IMR-90 (cell line): Measurements from ENCODE around the gene HIPK3. TPM values are rescaled to one million over a fixed set of nuclear protein-coding genes. Genes with fewer than 3 reads are reported as not detected.

ENCODE experiments used
- ATAC-seq: fragments of 200-7000 bp; cut with Tn5 transposase; 2 replicates; pipeline ENCODE4 v1.9.1; 2020; ENCODE audit warnings: low read depth, mild to moderate bottlenecking, moderate library complexity
- BruUV-seq: library from RNA; stranded (reverse); fragments of 400-500 nt; replicated peaks from 2 replicates; lab custom pipeline; 2021; lab: Mats Ljungman, UMichigan
- CTCF ChIA-PET: fragments of 300-600 bp; formaldehyde crosslinking; extraction: SDS; loops from one replicate; lab custom pipeline; 2021; ENCODE audit warnings: antibody characterized with exemption; lab: Yijun Ruan, JAX
- POLR2A ChIA-PET: fragments of 300-600 bp; sonication (Branson Sonifier 250); formaldehyde crosslinking; loops from one replicate; lab custom pipeline; 2022; ENCODE audit warnings: antibody characterized with exemption; ENCODE audit not compliant: unreplicated experiment; lab: Charles Lee
- DNase-seq: peaks from one replicate; pipeline ENCODE4 v3.0.0; 2013
- H2AFZ ChIP-seq: replicated peaks from 2 replicates; pipeline ENCODE3; 2013; ENCODE audit warnings: low read length, mild to moderate bottlenecking; ENCODE audit not compliant: poor library complexity
- H2AK5ac ChIP-seq: 2 replicates; pipeline ENCODE4 v1.6.1; 2013; ENCODE audit warnings: low read depth, low read length, inconsistent platforms
- H2AK9ac ChIP-seq: replicated peaks from 2 replicates; pipeline ENCODE3; 2013; ENCODE audit warnings: mild to moderate bottlenecking, low read depth, low read length, moderate library complexity; ENCODE audit not compliant: poor library complexity
- H2BK120ac ChIP-seq: 2 replicates; pipeline ENCODE4 v1.6.1; 2013; ENCODE audit warnings: low read depth, low read length, inconsistent platforms
- H2BK15ac ChIP-seq: 3 replicates; pipeline ENCODE4 v1.6.1; 2013; ENCODE audit warnings: low read depth, low read length, inconsistent platforms
- H2BK20ac ChIP-seq: 2 replicates; pipeline ENCODE4 v1.6.1; 2013; ENCODE audit warnings: low read depth, mild to moderate bottlenecking, inconsistent platforms, low read length, moderate library complexity
- H2BK5ac ChIP-seq: 2 replicates; pipeline ENCODE4 v1.6.1; 2013; ENCODE audit warnings: mild to moderate bottlenecking, low read depth, low read length, inconsistent platforms; ENCODE audit not compliant: poor library complexity, severe bottlenecking
- H3K14ac ChIP-seq: replicated peaks from 2 replicates; pipeline ENCODE4 v1.6.1; 2013; ENCODE audit warnings: low read depth, low read length, inconsistent platforms
- H3K18ac ChIP-seq: 2 replicates; pipeline ENCODE4 v1.6.1; 2013; ENCODE audit warnings: low read depth, low read length, control low read depth
- H3K23ac ChIP-seq: 2 replicates; pipeline ENCODE4 v1.6.1; 2013; ENCODE audit warnings: low read depth, low read length, inconsistent platforms
- H3K27ac ChIP-seq: 2 replicates; pipeline ENCODE4 v1.5.1; 2013; ENCODE audit warnings: mild to moderate bottlenecking, control low read depth, low read length; ENCODE audit not compliant: insufficient read depth
- H3K27me3 ChIP-seq: 2 replicates; pipeline ENCODE4 v1.6.1; 2013; ENCODE audit warnings: low read length; ENCODE audit not compliant: control insufficient read depth, insufficient read depth
- H3K36me3 ChIP-seq: 2 replicates; pipeline ENCODE4 v1.6.1; 2013; ENCODE audit warnings: low read length, mixed read lengths; ENCODE audit not compliant: control insufficient read depth, insufficient read depth
- H3K4ac ChIP-seq: 2 replicates; pipeline ENCODE4 v1.6.1; 2013; ENCODE audit warnings: low read depth, low read length, inconsistent platforms
- H3K4me1 ChIP-seq: 2 replicates; pipeline ENCODE4 v1.6.1; 2013; ENCODE audit warnings: low read length, mixed read lengths; ENCODE audit not compliant: control insufficient read depth, insufficient read depth
- H3K4me2 ChIP-seq: 2 replicates; pipeline ENCODE4 v1.6.1; 2013; ENCODE audit warnings: low read depth, mild to moderate bottlenecking, control low read depth, low read length, moderate library complexity
- H3K4me3 ChIP-seq: 2 replicates; pipeline ENCODE4 v1.5.1; 2013; ENCODE audit warnings: low read depth, mild to moderate bottlenecking, control low read depth, low read length, moderate library complexity; ENCODE audit not compliant: insufficient read depth
- H3K56ac ChIP-seq: 2 replicates; pipeline ENCODE4 v1.6.1; 2013; ENCODE audit warnings: low read length, inconsistent platforms; ENCODE audit not compliant: insufficient read depth; ENCODE audit errors: extremely low read depth
- H3K79me1 ChIP-seq, 2 experiments: 2 replicates each; pipeline ENCODE4 v1.6.1; 2013; ENCODE audit warnings: low read length in 2 of 2, inconsistent platforms in 1 of 2, low read depth in 1 of 2
- H3K9ac ChIP-seq: 2 replicates; pipeline ENCODE4 v1.6.1; 2013; ENCODE audit warnings: low read depth, low read length, control low read depth
- H3K9me1 ChIP-seq: 2 replicates; pipeline ENCODE4 v1.6.1; 2013; ENCODE audit warnings: low read length, inconsistent platforms; ENCODE audit not compliant: insufficient read depth
- H3K9me3 ChIP-seq: 2 replicates; pipeline ENCODE4 v1.6.1; 2013; ENCODE audit warnings: low read length; ENCODE audit not compliant: control insufficient read depth, insufficient read depth
- H4K20me1 ChIP-seq: 2 replicates; pipeline ENCODE4 v1.6.1; 2013; ENCODE audit warnings: low read length, inconsistent platforms; ENCODE audit not compliant: insufficient read depth
- H4K5ac ChIP-seq: 2 replicates; pipeline ENCODE4 v1.6.1; 2013; ENCODE audit warnings: mild to moderate bottlenecking, low read depth, low read length, control low read depth
- H4K8ac ChIP-seq, 2 experiments: 2 replicates each; pipeline ENCODE4 v1.6.1; 2013; ENCODE audit warnings: low read depth in 2 of 2, low read length in 2 of 2, control low read depth in 1 of 2, inconsistent platforms in 1 of 2
- H4K91ac ChIP-seq: 2 replicates; pipeline ENCODE4 v1.6.1; 2013; ENCODE audit warnings: low read depth, low read length, inconsistent platforms; ENCODE audit not compliant: insufficient read depth
- BHLHE40 ChIP-seq: fragments of 150-350 bp; IDR thresholded peaks from 2 replicates; pipeline ENCODE4 v1.6.1; 2016; ENCODE audit warnings: mild to moderate bottlenecking, low read depth, low read length
- CEBPB ChIP-seq: IDR thresholded peaks from 2 replicates; pipeline ENCODE4 v1.6.1; 2012; ENCODE audit warnings: low read depth, low read length, improper control_type of control experiment
- CHD1 ChIP-seq: IDR thresholded peaks from 2 replicates; pipeline ENCODE4 v1.6.1; 2012; ENCODE audit warnings: low read depth, low read length, improper control_type of control experiment
- CTCF ChIP-seq: conservative IDR thresholded peaks from 2 replicates; pipeline ENCODE4 v1.5.1; 2012; ENCODE audit warnings: mild to moderate bottlenecking, low read depth, low read length, improper control_type of control experiment
- ELK1 ChIP-seq: fragments of 150-350 bp; IDR thresholded peaks from 2 replicates; pipeline ENCODE4 v1.6.1; 2016; ENCODE audit warnings: low read depth, mild to moderate bottlenecking, low read length, moderate library complexity, borderline replicate concordance
- FOS ChIP-seq: fragments of 150-350 bp; IDR thresholded peaks from 2 replicates; pipeline ENCODE4 v1.6.1; 2016; ENCODE audit warnings: low read depth, low read length
- MAFK ChIP-seq: IDR thresholded peaks from 2 replicates; pipeline ENCODE4 v1.6.1; 2012; ENCODE audit warnings: low read depth, low read length, improper control_type of control experiment
- MAZ ChIP-seq: IDR thresholded peaks from 2 replicates; pipeline ENCODE4 v1.6.1; 2012; ENCODE audit warnings: low read depth, mild to moderate bottlenecking, low read length, improper control_type of control experiment, moderate library complexity, borderline replicate concordance
- MXI1 ChIP-seq: IDR thresholded peaks from 2 replicates; pipeline ENCODE4 v1.6.1; 2012; ENCODE audit warnings: low read depth, mild to moderate bottlenecking, low read length, moderate library complexity, borderline replicate concordance
- NFE2L2 ChIP-seq: fragments of 150-350 bp; IDR thresholded peaks from 2 replicates; pipeline ENCODE4 v1.6.1; 2016; ENCODE audit warnings: low read depth, mild to moderate bottlenecking, low read length
- POLR2A ChIP-seq: IDR thresholded peaks from 2 replicates; pipeline ENCODE4 v1.6.1; 2012; ENCODE audit warnings: mild to moderate bottlenecking, low read depth, low read length
- RAD21 ChIP-seq: IDR thresholded peaks from 2 replicates; pipeline ENCODE4 v1.6.1; 2012; ENCODE audit warnings: low read length, improper control_type of control experiment
- RCOR1 ChIP-seq: IDR thresholded peaks from 2 replicates; pipeline ENCODE4 v1.6.1; 2012; ENCODE audit warnings: mild to moderate bottlenecking, low read length, improper control_type of control experiment; ENCODE audit not compliant: insufficient replicate concordance
- RFX5 ChIP-seq: IDR thresholded peaks from 2 replicates; pipeline ENCODE4 v1.8.0; 2012; ENCODE audit warnings: low read depth, mild to moderate bottlenecking, low read length, moderate library complexity
- SMC3 ChIP-seq: fragments of 150-350 bp; IDR thresholded peaks from 2 replicates; pipeline ENCODE4 v1.6.1; 2016; ENCODE audit warnings: low read depth, mild to moderate bottlenecking, antibody characterized with exemption, low read length, moderate library complexity
- USF2 ChIP-seq: fragments of 150-350 bp; IDR thresholded peaks from 2 replicates; pipeline ENCODE4 v1.6.1; 2017; ENCODE audit warnings: mild to moderate bottlenecking, antibody characterized with exemption, low read length, low read depth
- WGBS, 2 experiments: methylation state at CpG; one replicate each; pipeline versions ENCODE4 v1.1.5 to v1.1.7; 2013; ENCODE audit warnings: missing lambda C conversion rate in 2 of 2; ENCODE audit not compliant: insufficient read length in 1 of 2; ENCODE audit errors: extremely low coverage in 2 of 2; 5-methylcytosine and 5-hydroxymethylcytosine counted together
- dilution Hi-C: fragments of 300-500 bp; cut with HindIII; formaldehyde crosslinking; loops from one replicate; pipeline ENCODE4 v1.14.3; 2018; ENCODE audit warnings: low sequenced_read_pairs; ENCODE audit not compliant: unreplicated experiment
- in situ Hi-C: fragments of 300-500 bp; cut with MboI; formaldehyde crosslinking; loops from 3 replicates; pipeline ENCODE4 v1.14.3; 2019; ENCODE audit warnings: low sequenced_read_pairs, inconsistent platforms, mixed read lengths
- intact Hi-C: fragments of 100-400 bp; cut with micrococcal nuclease; formaldehyde crosslinking; loops from 2 replicates; pipeline ENCODE4 v1.10.0; 2022
- polyA plus RNA-seq, 3 experiments: library from polyadenylated mRNA; depleted of rRNA; stranded (reverse); fragments of >200 nt; gene quantifications; 2 replicates each; pipeline ENCODE4 v1.2.3, GENCODE V29; 2012; ENCODE audit warnings: low replicate concordance in 1 of 3
- total RNA-seq: library from RNA; depleted of rRNA; stranded (reverse); fragments of >200 nt; gene quantifications from 2 replicates; pipeline ENCODE4 v1.2.3, GENCODE V29; 2012

HIPK3 gene
- total and polyA plus RNA-seq, 2 of the 4 experiments (the other 2 are of a cell fraction), result 8.3 to 103 TPM

- CTCF ChIA-PET, result no interaction called here
- H2AK9ac ChIP-seq, result no peak overlapping the region
- no peak for DNase-seq
- H3K56ac ChIP-seq, result no peak overlapping the region
- intact Hi-C loops, result no loop called here
- no peak overlapping the region for H2BK5ac ChIP-seq
- H3K14ac ChIP-seq, result no peak overlapping the region
- no peak overlapping the region for H3K27ac ChIP-seq
- H4K91ac ChIP-seq, result no peak overlapping the region
- no peaks in the 10 kb centered on the region for H3K27me3 ChIP-seq
- H2AFZ ChIP-seq, result no peak overlapping the region
- H3K4me3 ChIP-seq, result no peak overlapping the region
- no peak overlapping the region for H4K8ac ChIP-seq
- peaks cover 2% of the 10 kb centered on the region; the same call in 1 of the 2 replicates for H3K4me1 ChIP-seq
- no peak overlapping the region for H2AK5ac ChIP-seq
- H3K9me3 ChIP-seq, result peaks cover 4% of the 10 kb centered on the region
- H3K36me3 ChIP-seq, result peaks cover 9% of the 10 kb centered on the region
- H4K5ac ChIP-seq, result no peak overlapping the region
- no peak overlapping the region for H3K23ac ChIP-seq
- no TSS peak for BruUV-seq
- TF ChIP-seq POLR2A (no peak), MAZ (no peak), CHD1 (no peak), RAD21 (no peak), ELK1 (no peak), USF2 (no peak), BHLHE40 (no peak), MXI1 (no peak), CTCF (no peak), SMC3 (no peak), RFX5 (no peak), FOS (no peak), CEBPB (no peak), MAFK (no peak), RCOR1 (no peak), NFE2L2 (no peak)
- no peak overlapping the region for H2BK120ac ChIP-seq
- H4K20me1 ChIP-seq, result peaks cover 75% of the 10 kb centered on the region
- peaks cover 15 to 79% of the 10 kb centered on the region in 2 experiments for H3K79me1 ChIP-seq
- WGBS, 2 experiments, result no CpG with 5 or more reads among the region's 4 CpGs
- POLR2A ChIA-PET, result no interaction called here
- H3K4me2 ChIP-seq, result no peak overlapping the region
- H3K9ac ChIP-seq, result no peak overlapping the region
- in situ Hi-C loops, result no loop called here
- dilution Hi-C loops, result no loop called here
- H2BK20ac ChIP-seq, result no peak overlapping the region
- no peak for ATAC-seq
- H2BK15ac ChIP-seq, result no peak overlapping the region
- no peak overlapping the region for H3K4ac ChIP-seq
- H3K9me1 ChIP-seq, result peaks cover 11% of the 10 kb centered on the region
- no peak overlapping the region for H3K18ac ChIP-seq
These were observed 37.0 kb downstream of the HIPK3 start for GRCh38 chr11:33294224-33294623.
